HG02973 (cell line): ENCODE results near the gene UNC119B.

Experiments
- ATAC-seq: cut with Tn5 transposase; IDR thresholded peaks from one replicate; pipeline ENCODE4 v1.9.1; 2021; ENCODE audit warnings: moderate library complexity; ENCODE audit not compliant: unreplicated experiment

The UNC119B gene

DNA sequence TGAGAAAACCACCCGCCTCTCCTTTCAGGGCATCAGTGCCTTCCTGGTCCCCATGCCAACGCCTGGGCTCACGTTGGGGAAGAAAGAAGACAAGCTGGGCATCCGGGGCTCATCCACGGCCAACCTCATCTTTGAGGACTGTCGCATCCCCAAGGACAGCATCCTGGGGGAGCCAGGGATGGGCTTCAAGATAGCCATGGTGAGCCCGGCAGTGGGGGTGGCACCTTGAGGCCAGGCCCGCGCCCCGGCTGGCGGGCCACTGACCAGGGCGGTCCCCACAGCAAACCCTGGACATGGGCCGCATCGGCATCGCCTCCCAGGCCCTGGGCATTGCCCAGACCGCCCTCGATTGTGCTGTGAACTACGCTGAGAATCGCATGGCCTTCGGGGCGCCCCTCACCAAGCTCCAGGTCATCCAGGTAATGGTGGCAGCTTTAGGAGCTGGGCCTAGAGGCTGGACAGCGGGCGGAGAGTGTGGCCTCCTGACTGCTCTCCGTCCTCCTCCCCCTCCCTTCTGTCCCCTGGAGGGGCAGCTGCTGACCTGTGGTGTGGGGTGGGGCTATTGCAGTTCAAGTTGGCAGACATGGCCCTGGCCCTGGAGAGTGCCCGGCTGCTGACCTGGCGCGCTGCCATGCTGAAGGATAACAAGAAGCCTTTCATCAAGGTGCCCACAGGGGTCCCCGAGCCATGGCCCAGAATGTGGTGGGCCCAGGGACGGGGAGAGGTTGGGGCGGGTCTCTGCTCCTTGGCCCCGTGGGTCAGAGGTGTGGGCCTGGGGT lies 28.2 kb downstream of the UNC119B start:
- ATAC-seq = no peak

DNA sequence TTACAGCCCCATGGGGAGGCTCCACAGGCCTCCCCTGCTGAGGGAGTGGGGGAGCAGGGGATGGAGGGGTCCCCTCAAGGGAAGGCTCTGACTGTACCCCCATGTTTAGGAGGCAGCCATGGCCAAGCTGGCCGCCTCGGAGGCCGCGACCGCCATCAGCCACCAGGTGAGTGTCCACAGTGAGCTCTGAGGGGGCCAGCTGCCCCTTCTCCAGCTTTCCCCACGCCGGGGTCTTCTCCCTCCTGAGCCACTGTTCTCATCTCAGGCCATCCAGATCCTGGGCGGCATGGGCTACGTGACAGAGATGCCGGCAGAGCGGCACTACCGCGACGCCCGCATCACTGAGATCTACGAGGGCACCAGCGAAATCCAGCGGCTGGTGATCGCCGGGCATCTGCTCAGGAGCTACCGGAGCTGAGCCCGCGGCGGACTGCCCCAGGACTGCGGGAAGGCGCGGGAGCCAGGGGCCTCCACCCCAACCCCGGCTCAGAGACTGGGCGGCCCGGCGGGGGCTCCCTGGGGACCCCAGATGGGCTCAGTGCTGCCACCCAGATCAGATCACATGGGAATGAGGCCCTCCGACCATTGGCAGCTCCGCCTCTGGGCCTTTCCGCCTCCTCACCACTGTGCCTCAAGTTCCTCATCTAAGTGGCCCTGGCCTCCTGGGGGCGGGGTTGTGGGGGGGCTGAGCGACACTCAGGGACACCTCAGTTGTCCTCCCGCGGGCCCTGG lies 28.9 kb downstream of the UNC119B start:
- no peak for ATAC-seq

DNA sequence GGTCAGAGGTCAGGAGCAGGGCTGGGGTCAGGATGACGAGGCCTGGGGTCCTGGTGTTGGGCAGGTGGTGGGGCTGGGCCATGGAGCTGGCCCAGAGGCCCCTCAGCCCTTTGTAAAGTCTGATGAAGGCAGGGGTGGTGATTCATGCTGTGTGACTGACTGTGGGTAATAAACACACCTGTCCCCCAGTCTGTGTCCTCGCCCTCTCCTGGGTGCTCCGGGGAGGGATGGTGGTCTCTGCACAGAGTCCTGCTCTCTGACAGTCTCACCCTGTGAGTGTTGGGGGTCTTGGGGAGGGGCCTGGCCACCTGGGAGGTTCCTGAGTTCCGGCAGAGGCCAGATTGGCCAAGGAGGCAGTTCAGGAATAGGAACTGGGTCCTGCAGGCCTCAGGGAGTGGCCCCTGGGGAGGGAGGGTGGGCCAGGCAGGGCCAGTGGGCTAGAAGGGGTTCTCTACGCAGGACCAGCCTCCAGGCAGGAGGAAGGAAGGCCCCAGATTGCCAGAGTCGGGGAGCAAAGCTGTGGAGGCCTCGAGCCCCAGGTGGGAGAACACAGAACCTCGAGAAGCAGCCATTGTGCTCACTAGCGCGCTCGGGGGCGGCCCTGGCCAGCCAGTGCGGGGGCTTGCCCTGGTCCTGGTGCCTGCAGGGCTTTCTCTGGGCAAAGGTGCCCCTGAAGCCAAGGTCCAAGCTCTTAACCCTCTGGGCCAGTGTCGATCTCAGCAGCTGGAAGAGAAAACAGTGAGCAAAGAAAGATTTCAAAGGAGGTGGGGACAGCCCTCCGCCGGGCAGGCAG lies 29.8 kb downstream of the UNC119B start:
- no peak for ATAC-seq

DNA sequence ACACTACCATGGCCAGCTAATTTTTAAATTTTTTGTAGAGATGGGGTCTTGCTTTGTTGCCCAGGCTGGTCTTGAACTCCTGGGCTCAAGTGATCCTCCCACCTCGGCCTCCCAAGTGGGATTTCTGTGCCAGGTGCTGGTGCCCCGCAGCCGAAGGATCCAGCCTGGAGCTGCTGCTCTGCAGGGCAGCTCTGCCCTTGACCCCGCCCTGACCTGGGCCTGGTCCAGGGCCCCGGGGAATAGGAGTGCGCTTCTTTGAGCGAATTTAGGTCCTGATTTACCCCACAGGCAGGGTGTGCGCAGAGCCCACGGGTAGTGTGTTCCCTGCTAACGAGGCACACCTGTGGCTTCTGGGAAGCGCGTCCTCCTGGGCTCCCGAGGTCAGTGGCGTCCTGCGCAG lies 30.6 kb downstream of the UNC119B start:
- ATAC-seq = no peak

DNA sequence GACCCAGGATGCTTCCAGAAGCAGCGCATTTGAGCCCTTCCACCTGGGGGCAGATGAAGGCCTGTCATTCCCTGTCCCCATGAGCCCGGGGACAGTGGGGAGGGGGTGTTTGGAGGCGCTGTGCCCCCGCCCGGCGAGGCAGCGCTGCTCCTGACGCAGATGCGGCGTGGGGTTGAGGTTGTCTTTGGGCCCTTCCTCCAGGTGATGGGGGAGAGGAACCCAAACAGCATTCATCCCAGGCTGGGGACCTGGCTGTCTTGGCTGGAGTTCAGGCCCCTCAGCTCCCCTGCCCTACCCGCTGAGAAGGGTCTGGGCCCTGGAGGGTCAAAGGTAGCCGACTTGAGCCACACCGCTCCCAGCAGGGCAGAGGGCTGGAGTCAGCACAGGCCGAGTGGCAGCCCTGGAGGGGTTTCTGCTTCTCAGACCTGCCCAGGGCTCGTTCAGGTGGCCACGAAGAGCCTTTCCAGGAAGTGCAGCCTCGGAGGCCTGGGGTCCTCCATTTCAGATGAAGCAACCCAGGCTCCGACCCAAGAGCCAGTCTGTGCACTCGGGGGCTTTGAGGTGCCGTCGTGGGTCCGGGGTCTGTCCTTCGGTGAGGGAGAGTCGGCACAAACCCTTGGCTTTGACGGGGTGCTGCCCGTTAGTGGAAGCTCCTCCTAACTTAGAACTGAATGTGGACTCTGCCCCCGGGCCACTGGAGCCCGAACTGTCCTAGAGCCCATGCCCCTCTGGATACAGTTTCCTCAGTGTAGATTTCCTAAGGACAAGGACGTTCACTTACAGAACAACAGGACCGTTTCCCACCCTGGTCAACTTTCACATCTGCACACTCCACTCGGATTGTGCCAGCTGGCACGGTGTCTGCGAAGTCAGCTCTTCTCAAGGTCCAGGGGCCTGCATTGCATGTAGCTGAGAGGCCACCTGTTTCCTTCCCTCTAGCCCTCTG lies 31.5 kb downstream of the UNC119B start:
- ATAC-seq = no peak

DNA sequence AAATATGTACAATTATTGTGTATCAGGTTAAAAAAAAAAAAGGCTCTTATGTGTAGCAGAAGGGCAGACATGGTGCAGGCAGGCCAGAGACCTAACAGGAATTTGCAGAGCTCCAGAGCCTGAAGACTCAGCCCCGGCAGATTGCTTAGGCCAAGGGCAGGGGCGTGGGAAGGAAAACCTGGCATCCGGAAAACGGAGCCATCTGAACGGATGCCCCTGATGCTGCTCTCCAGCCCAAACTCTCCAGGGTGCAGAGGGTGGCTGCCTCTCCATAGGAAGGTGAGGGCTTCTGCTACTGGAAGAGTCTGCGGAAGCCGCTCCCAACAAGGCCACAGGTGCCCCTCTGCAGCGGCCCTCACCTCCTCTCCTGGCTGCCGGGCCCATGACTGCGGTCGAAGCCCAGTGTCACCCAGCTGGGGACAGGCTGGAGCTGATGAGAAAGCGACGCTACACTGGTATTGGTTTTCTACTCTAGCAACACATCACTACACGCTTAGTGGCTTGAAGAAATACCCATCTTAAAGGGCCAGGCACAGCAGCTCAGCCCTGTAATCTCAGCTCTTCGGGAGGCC lies 34.8 kb downstream of the UNC119B start:
- no peak for ATAC-seq

DNA sequence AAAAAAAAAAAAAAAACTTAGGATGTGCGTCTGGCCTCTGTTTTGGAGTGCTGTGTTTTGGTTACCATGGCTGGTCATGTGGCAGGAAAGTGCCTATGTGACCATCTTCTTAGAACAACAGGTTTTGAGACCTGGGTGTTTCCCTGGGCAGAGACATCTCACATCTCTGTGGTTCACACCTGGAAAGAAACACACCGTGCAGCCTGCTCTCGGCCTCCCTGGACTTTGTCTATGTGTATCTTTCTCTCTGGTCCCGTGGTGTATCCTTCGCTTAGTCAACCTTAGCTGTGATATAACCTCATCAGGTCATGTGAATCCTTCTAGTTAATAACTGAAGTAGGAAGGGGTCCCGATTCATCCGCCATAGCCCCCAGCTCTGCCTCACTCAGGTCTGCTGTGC lies 38.0 kb downstream of the UNC119B start:
- no peak for ATAC-seq

DNA sequence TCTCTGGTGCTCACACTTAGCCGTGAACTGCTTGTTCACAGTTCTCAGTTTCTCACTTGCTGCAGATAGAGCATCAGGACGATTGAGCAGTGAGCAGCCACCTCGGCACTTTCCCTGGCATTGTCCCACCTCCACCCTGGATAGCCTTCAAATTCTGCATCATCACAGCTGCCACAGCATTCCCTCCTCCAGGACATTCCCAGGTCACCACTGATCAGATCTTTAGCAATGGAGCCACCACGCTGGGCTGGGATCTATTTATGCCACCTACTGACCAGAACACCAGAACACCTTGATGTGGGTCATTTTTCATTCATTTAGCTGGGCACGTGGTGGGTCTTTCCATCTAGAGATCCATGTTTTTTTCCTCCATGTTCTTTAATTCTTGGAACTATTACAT lies 39.0 kb downstream of the UNC119B start:
- no peak for ATAC-seq

DNA sequence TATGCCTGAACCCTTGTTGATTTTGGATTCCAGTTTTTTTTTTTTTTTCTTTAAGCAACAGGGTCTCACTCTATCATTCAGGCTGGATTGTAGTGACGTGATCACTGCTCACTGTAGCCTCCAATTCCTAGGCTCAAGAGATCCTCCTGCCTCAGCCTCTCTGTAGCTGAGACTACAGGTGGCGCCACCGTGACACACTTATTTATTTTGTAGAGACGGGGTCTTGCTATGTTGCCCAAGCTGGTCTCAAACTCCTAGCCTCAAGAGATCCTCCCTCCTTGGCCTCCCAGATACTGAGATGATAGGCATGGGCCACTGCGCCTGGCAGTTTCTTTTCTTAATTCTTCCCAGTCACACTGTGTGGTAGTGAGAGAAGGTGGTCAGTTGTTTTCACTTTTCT lies 40.5 kb downstream of the UNC119B start:
- no peak for ATAC-seq

DNA sequence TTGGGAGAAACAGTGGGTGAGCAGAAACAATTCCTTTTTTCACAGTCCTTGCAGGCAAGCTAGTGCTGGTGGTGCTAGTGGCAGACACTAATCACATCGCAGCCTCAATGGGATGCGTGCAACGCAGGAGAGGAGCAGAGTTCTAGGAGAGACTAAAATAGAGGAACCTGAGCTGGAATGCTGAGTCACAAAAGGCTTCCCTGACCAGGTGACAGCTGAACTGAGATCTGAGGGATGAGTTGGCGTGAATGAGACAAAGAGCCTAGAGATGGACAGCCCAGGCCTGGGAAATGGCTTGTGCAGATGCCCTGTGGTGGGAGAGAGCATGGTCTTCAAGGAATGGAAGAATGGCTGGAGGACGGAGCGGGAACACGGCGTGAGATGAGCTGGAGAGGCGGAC lies 41.1 kb downstream of the UNC119B start:
- no peak for ATAC-seq

DNA sequence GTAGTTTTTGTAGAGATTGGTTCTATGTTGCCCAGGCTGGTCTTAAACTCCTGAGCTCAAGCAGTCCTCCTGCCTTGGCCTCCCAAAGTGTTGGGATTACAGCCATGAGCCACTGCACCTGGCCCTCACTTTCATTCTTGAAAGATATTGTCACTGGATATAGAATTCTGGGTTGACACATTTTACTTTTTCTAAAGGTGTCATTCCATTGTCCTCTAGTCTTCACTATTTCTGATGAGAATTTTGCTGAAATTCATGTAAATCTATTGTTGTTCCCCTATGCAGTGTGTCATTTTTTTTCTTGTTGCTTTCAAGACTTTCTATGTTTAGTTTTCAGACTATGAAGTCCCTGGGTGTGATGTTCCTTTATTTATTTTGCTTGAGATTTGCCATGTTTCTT lies 44.5 kb downstream of the UNC119B start:
- ATAC-seq = no peak

DNA sequence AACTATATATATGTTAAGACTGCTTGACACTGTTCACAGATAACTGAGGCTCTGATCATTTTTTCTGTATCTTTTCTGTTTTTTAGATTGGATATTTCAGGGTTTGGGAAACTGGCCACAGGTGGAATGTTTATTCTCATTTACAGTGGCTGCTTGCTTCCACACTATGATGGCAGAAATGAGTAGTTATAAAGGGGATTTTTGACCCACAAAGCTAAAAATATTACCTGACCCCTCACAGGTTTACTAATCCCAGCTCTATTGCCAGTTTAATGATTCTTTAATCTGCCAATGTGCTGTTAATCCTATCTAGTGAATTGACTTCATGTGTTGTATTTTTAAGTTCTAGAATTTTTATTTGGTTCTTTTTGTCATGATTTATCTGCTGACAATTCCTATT lies 45.0 kb downstream of the UNC119B start:
- no peak for ATAC-seq

DNA sequence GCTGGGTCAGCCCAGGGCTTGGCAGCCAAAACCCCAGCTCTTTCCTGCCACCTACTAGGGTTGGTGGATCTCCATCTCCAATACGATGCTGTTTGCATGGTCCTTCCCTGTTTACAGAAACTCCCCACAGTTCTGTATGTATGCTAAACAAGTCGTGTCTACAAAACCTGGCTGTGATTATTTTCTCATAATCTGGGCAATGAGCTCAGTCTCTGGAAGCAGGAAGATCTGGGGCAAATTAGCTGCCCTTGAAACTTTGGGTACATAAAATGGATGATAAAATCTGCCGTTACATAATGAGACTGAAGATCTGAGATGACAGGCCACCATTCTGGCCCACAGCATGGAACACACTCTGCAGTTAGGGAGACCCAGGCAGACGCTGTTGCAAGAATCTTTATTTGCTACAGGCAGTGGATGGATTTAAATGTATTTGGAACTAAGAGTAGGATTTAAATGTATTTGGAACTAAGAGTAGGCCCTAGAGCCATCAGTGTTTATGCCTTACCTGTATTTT lies 47.0 kb downstream of the UNC119B start:
- ATAC-seq = no peak

DNA sequence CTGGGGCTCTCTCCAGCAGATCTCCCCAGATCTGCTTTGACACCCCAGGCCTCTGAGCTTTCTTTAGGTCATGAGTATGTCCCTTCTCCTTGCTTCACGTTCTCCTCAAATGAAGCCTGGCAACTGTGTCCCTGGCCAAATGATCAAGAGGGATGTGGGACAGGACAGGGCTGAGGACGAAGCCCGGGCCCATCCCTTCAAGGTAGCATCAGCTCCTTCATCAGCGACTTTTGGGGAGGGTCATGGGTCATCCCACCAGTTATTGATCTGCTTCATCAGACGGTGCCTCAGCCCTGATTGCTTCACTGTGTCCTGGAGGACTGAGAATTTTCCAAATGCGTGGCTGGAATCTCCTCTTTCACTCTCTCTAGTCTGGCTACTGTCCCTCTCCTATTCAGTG lies 47.7 kb downstream of the UNC119B start:
- ATAC-seq = no peak

DNA sequence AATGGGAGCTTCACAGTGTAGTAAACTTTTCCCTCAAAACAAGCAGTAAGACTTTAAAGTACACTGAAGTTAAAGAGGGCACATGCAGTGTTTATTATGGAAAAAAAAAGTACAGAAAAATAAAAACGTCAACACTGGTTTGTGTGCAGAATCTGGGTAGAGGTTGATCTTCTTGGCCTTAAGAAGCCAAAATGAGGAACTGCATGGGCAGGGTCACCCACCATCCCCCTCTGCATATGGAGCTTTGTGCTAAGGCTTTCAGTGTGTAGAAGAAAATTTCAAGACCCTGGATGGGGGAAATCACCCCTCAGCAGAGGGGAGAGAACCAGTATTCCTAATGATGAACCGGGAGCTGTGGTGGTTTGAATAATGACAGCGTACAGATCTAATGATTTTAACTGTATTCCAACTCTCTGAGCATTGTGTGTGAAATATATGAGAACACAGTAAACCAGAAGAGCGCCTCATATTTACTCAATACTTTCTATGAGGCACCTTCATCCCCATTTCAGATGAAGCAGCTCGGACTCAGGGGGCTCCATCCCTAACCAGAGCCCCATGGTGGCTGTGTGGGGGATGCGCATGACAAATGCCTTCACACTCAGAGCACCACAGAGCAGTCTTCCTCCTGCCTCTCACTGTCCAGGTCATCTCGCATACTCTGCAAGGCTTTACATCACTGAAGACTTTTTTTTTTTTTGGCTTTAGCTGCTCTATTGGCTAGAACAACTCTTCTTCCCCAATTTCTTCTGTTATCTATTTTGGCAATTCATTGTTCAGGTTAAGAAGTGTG lies 48.7 kb downstream of the UNC119B start:
- ATAC-seq = no peak

DNA sequence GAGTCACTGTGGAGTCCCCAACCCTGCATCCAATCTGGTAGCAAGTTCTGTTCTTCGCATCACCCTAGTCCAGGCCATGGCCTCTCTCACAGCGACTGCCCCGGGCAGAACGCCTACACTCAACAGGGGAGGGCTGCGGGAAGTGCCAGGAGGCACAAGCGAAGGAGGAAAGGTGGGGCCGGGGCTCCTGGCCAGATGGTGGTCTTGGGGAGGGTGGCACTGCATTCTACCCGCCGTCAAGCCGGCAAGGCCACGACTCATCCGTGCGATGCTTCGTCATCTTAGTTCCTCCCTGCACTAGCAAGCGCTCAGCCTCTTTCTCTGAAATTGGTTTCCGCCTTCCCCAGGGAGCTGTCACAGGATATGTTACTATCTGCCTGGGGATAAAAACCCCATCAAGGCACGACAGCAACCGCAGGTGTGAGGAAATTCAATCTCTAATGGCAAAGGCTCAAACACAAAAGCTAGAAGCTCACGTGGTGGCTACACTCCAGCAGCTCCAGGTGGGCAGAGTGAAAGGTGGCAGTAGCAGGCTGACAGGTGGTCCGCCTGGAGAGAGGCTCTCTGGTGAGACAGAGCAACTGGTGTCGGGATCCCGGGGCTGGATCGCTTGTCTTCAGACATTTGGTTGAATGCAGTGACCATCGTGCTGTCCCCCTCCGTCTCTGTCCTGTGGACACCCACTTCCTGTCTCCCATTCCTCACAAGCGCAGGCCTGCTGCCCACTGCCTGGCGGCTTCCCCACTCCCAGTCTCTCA lies 49.5 kb downstream of the UNC119B start:
- ATAC-seq = no peak

DNA sequence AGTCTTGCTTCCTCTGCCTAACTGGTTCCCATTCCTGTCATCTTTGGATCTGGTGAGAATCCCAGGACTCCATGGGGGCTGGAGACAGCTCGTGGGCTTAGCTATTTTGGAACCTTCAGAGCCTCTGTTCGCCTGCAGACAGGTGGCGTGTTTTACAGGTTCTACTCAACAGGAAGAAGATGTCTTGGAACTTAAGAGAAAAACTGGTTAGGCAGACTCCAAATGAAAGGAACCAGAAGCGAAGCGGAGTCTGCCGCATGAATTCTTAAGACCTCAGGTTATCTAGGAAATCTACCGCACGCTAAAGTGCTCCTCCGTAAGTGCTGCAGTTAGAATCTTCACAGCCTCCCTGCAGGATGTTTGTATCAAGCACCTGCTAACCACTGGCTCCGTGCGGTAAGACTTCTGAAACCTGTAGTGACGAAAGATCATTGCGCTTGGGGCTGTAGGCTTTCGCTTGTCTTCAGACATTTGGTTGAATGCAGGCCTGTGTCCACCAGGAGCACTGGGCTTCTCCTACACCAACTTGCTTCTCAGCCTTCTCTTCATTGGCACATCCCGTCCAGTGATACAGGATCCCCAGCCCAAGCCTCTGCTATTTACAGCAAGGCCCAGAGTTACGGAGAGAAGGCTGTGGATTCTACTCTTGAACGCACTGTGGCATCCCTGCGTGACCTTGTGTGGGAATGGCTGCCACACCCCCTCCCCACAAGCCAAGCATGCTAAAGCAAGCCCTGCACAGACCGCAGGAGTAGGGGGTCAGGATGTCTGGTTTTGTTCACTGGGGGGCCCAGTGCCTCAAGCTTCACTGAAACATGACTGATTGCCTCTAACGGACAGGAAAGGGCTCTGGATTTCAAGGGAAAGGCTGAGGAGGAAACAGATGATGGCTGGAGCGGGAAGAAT lies 50.3 kb downstream of the UNC119B start:
- ATAC-seq = no peak

DNA sequence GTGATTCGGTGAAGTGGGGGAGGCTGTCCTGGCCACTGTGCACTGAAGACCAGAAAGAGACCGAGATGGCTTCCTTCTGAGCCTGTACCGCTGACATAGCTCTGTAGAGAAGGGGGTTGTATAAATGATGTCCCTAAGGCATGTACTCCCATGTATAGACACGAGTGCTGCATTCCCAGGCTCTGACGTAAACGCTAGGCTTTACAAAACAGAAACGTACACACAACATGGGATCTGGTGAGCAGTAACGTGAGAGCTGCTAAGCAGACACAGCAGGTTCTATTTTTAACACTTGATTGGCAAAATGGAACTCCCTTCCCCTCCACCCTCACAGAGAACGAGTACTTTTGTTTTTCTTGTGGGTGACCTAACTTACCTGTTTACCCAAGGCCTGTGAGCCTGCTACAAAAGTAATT lies 51.3 kb downstream of the UNC119B start:
- ATAC-seq = no peak
